HG02623 (cell line): ENCODE measurements around the gene FBXO21.
"Not testable (repeated sequence)": the region's sequence is repeated elsewhere in the genome, so short reads cannot be mapped to it uniquely, and the experiment has no call there.

Experiments
- ATAC-seq: cut with Tn5 transposase; IDR thresholded peaks from one replicate; pipeline ENCODE4 v1.9.1; 2021; ENCODE audit warnings: moderate library complexity; ENCODE audit not compliant: unreplicated experiment

FBXO21 gene

GRCh38 chr12:117190210-117190781, at the start of gene FBXO21:
Gene FBXO21, minus strand, starts transcription at chr12:117190470. Its CDS starts 14 bp downstream, at chr12:117190456.
- peak; percentile 85 for ATAC-seq

- ATAC-seq: no peak
Measured at GRCh38 chr12:117236456-117237001, 46.3 kb upstream of the FBXO21 start.

- no peak for ATAC-seq
Measured at GRCh38 chr12:117235261-117235660, 45.0 kb upstream of the FBXO21 start.

GRCh38 chr12:117234441-117234840, 44.2 kb upstream of the FBXO21 start:
- ATAC-seq: no peak

GRCh38 chr12:117231750-117232149, 41.5 kb upstream of the FBXO21 start:
- ATAC-seq: no peak

- ATAC-seq: no peak
Measured at GRCh38 chr12:117228239-117228638, 38.0 kb upstream of the FBXO21 start.

- no peak for ATAC-seq
Measured at GRCh38 chr12:117227000-117227653, 36.9 kb upstream of the FBXO21 start.

- no peak for ATAC-seq
Measured at GRCh38 chr12:117226505-117226904, 36.2 kb upstream of the FBXO21 start.

- no peak for ATAC-seq
Measured at GRCh38 chr12:117225179-117225578, 34.9 kb upstream of the FBXO21 start.

GRCh38 chr12:117220947-117221346, 30.7 kb upstream of the FBXO21 start:
- not testable (repeated sequence) for ATAC-seq

GRCh38 chr12:117218149-117218548, 27.9 kb upstream of the FBXO21 start:
- no peak for ATAC-seq

GRCh38 chr12:117216686-117217085, 26.4 kb upstream of the FBXO21 start:
- ATAC-seq: no peak

- ATAC-seq: no peak
Measured at GRCh38 chr12:117214797-117215196, 24.5 kb upstream of the FBXO21 start.

- no peak for ATAC-seq
Measured at GRCh38 chr12:117213295-117213808, 23.1 kb upstream of the FBXO21 start.

- no peak for ATAC-seq
Measured at GRCh38 chr12:117212563-117213190, 22.4 kb upstream of the FBXO21 start.

- no peak for ATAC-seq
Measured at GRCh38 chr12:117210266-117210918, 20.1 kb upstream of the FBXO21 start.

- ATAC-seq: no peak
Measured at GRCh38 chr12:117209626-117210025, 19.4 kb upstream of the FBXO21 start.

- no peak for ATAC-seq
Measured at GRCh38 chr12:117208811-117209455, 18.7 kb upstream of the FBXO21 start.

- ATAC-seq: no peak
Measured at GRCh38 chr12:117208206-117208605, 17.9 kb upstream of the FBXO21 start.

GRCh38 chr12:117207675-117208074, 17.4 kb upstream of the FBXO21 start:
- ATAC-seq: no peak

- ATAC-seq: no peak
Measured at GRCh38 chr12:117202556-117202955, 12.3 kb upstream of the FBXO21 start.
